Activated CD4-positive, alpha-beta T cell treated with anti-CD3 and anti-CD28 coated beads, Interleukin-2, amount 10 ng/mL, durations not matched to agents 7 days and 5 days (primary cell): ENCODE results near the gene TXNDC11. TPM values are rescaled to one million over a fixed set of nuclear protein-coding genes. Genes with fewer than 3 reads are reported as not detected.

Experiments
- CTCF ChIA-PET: fragments of 350-600 bp; sonication (Branson Sonifier 250); formaldehyde crosslinking; loops from one replicate; lab custom pipeline; 2021; ENCODE audit warnings: antibody characterized with exemption; lab: Charles Lee
- POLR2A ChIA-PET: fragments of 350-600 bp; sonication (Branson Sonifier 250); formaldehyde crosslinking; loops from one replicate; lab custom pipeline; 2021; ENCODE audit warnings: antibody characterized with exemption; lab: Charles Lee
- DNase-seq: peaks from one replicate; pipeline ENCODE4 v3.0.0-alpha.2; 2020
- H3K27ac Mint-ChIP-seq: one replicate; pipeline ENCODE4 v1.8.0; 2021; ENCODE audit warnings: mild to moderate bottlenecking, moderate library complexity, mixed read lengths
- H3K27me3 Mint-ChIP-seq: one replicate; pipeline ENCODE4 v1.8.0; 2021; ENCODE audit warnings: mixed read lengths
- H3K36me3 Mint-ChIP-seq: one replicate; pipeline ENCODE4 v1.8.0; 2021; ENCODE audit warnings: low read depth, mixed read lengths
- H3K4me1 Mint-ChIP-seq: one replicate; pipeline ENCODE4 v1.8.0; 2021; ENCODE audit warnings: mixed read lengths
- H3K4me3 Mint-ChIP-seq: one replicate; pipeline ENCODE4 v1.8.0; 2021; ENCODE audit warnings: mild to moderate bottlenecking, moderate library complexity, mixed read lengths
- H3K9me3 Mint-ChIP-seq: one replicate; pipeline ENCODE4 v1.8.0; 2021; ENCODE audit warnings: mixed read lengths
- total RNA-seq, 2 experiments: library from RNA; stranded (reverse); gene quantifications; one replicate each; pipeline ENCODE4 v1.2.3, GENCODE V29; 2021

The TXNDC11 gene
- total RNA-seq, 2 experiments from 2014 or later: 38.5 to 42.7 TPM

- CTCF ChIA-PET: interaction anchor here (0.9 to 1.6 kb wide), 3 partner anchors 118 to 255 kb away, joined by 3 to 5 read pairs (median 4); no protein-coding TSS in a partner anchor
- peaks cover 4% of the 10 kb centered on the region for H3K27me3 Mint-ChIP-seq
- POLR2A ChIA-PET: no interaction called here
- H3K4me1 Mint-ChIP-seq: peaks cover 17% of the 10 kb centered on the region
- no peaks in the 10 kb centered on the region for H3K9me3 Mint-ChIP-seq
- H3K36me3 Mint-ChIP-seq: no peaks in the 10 kb centered on the region
- H3K4me3 Mint-ChIP-seq: no peak overlapping the region
- DNase-seq: no peak
- H3K27ac Mint-ChIP-seq: no peak overlapping the region
These were observed 91.7 kb downstream of the TXNDC11 start for GRCh38 chr16:11650641-11651591.

GRCh38 chr16:11649276-11649675 lies 93.4 kb downstream of the TXNDC11 start:
- Mint-ChIP-seq H3K4me3 (no peak overlapping the region), H3K27ac (no peak overlapping the region), H3K36me3 (no peaks in the 10 kb centered on the region), H3K9me3 (no peaks in the 10 kb centered on the region), H3K4me1 (peaks cover 12% of the 10 kb centered on the region), H3K27me3 (peaks cover 4% of the 10 kb centered on the region)
- ChIA-PET CTCF (interaction anchor here (0.6 to 1.6 kb wide), 3 partner anchors 117 to 253 kb away, joined by 3 to 5 read pairs (median 3); no protein-coding TSS in a partner anchor), POLR2A (no interaction called here)
- no peak for DNase-seq

DNA sequence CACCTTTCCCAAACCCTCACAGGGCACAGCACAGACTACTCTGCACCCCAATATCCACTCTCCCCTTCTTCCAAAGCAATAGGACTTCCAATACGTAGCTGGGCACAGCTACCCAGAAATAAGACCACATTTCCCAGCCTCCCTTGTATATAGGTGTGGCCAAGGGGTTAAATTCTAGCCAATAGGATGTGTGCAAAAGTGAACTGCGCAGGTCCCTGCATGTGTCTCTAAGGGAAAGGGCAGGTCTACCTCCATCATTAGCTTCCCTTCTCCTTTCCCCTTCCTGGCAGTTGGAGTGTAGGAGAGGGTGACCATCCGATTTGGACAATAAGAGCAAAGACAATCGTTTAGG lies 99.9 kb downstream of the TXNDC11 start:
- H3K4me3 Mint-ChIP-seq: no peak overlapping the region
- CTCF ChIA-PET: interaction anchor here (0.6 to 1.5 kb wide), 6 partner anchors 13 to 374 kb away, joined by 3 to 5 read pairs (median 4); no protein-coding TSS in a partner anchor
- peaks cover 18% of the 10 kb centered on the region for H3K4me1 Mint-ChIP-seq
- DNase-seq: no peak
- H3K27me3 Mint-ChIP-seq: peaks cover 4% of the 10 kb centered on the region
- POLR2A ChIA-PET: interaction anchor here (0.6 to 0.8 kb wide), 2 partner anchors 72 to 111 kb away, joined by 4 to 10 read pairs; no protein-coding TSS in a partner anchor
- H3K36me3 Mint-ChIP-seq: no peaks in the 10 kb centered on the region
- no peaks in the 10 kb centered on the region for H3K9me3 Mint-ChIP-seq
- H3K27ac Mint-ChIP-seq: no peak overlapping the region

DNA sequence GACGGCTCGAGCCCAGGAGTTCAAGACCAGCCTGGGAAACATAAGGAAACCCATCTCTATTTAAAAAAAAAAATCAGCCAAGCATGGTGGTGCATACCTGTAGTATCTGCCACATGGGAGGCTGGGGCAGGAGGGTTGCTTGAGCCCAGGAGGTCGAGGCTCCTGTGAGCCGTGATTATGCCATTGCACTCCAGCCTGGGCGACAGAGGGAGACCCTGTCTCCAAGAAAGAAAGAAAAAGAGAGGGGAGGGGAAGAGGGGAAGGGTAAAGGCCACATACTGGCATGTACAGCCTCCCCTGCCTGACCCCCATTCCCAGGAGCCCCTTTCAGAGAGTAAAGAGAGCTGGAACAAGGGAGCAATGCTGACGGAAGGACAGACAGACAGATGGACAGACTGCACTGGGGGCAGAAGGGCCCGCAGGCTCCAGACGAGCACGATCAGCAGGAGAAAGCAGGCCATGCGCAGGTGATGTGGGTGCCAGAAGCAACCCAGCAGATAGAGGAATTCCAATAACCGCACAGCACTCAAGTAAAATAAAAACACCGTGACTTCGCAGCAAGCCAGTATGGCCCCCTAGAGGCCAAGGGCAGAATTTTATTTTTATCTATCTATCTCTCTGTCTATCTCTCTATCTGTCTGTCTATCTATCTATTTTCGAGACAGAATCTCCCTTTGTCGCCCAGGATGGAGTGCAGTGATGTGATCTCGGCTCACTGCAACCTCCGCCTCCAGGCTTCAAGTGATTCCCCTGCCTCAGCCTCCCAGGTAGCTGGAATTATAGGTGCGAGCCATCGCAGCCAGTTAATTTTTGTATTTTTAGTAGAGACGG lies 101.5 kb downstream of the TXNDC11 start:
- Mint-ChIP-seq H3K27me3 (peaks cover 6% of the 10 kb centered on the region), H3K4me1 (peaks cover 18% of the 10 kb centered on the region), H3K9me3 (no peaks in the 10 kb centered on the region), H3K36me3 (no peaks in the 10 kb centered on the region), H3K4me3 (no peak overlapping the region), H3K27ac (no peak overlapping the region)
- peak; percentile 54 for DNase-seq
- ChIA-PET CTCF (interaction anchor here (0.9 to 2.7 kb wide), 9 partner anchors 12 to 307 kb away, joined by 3 to 13 read pairs (median 3); no protein-coding TSS in a partner anchor), POLR2A (no interaction called here)

- POLR2A ChIA-PET: no interaction called here
- Mint-ChIP-seq H3K9me3 (no peaks in the 10 kb centered on the region), H3K27me3 (peaks cover 9% of the 10 kb centered on the region), H3K27ac (no peak overlapping the region), H3K36me3 (no peaks in the 10 kb centered on the region), H3K4me3 (no peak overlapping the region), H3K4me1 (peaks cover 18% of the 10 kb centered on the region)
- no peak for DNase-seq
- CTCF ChIA-PET: interaction anchor here (0.7 to 2.7 kb wide), 11 partner anchors 11 to 233 kb away, joined by 3 to 13 read pairs (median 3); no protein-coding TSS in a partner anchor
These were observed 102.4 kb downstream of the TXNDC11 start for GRCh38 chr16:11639925-11640899.

- H3K36me3 Mint-ChIP-seq: no peaks in the 10 kb centered on the region
- H3K4me3 Mint-ChIP-seq: no peak overlapping the region
- H3K9me3 Mint-ChIP-seq: no peaks in the 10 kb centered on the region
- CTCF ChIA-PET: interaction anchor here (0.7 to 2.2 kb wide), 3 partner anchors 17 to 201 kb away, joined by 3 to 13 read pairs (median 3); no protein-coding TSS in a partner anchor
- no peak for DNase-seq
- H3K27me3 Mint-ChIP-seq: peaks cover 12% of the 10 kb centered on the region
- no peak overlapping the region for H3K27ac Mint-ChIP-seq
- POLR2A ChIA-PET: no interaction called here
- H3K4me1 Mint-ChIP-seq: peaks cover 20% of the 10 kb centered on the region
These were observed 103.6 kb downstream of the TXNDC11 start for GRCh38 chr16:11639008-11639562.

DNA sequence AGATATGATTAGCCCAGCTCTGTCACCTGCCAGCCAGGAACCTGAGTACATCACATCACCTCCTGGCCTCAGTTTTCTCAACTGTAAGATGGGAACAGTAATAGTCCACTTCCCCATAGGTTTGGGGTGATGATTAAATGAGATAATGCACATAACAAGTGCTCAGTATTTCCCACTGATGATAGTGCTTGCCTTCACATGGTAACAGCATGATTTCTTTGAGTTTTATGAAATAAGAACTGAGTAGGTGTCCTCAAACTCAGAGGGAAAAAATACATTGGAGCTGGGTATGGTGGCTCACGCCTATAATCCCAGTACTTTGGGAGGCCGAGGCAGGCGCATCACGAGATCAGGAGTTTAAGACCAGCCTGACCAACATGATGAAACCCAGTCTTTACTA lies 104.5 kb downstream of the TXNDC11 start:
- no peak overlapping the region for H3K4me3 Mint-ChIP-seq
- H3K27ac Mint-ChIP-seq: no peak overlapping the region
- DNase-seq: no peak
- POLR2A ChIA-PET: no interaction called here
- peaks cover 12% of the 10 kb centered on the region for H3K27me3 Mint-ChIP-seq
- no peaks in the 10 kb centered on the region for H3K9me3 Mint-ChIP-seq
- no peaks in the 10 kb centered on the region for H3K36me3 Mint-ChIP-seq
- CTCF ChIA-PET: interaction anchor here (0.7 to 1.6 kb wide), 3 partner anchors 51 to 206 kb away, joined by 3 to 9 read pairs (median 6); no protein-coding TSS in a partner anchor
- H3K4me1 Mint-ChIP-seq: peaks cover 25% of the 10 kb centered on the region

- POLR2A ChIA-PET: no interaction called here
- Mint-ChIP-seq H3K9me3 (no peaks in the 10 kb centered on the region), H3K4me3 (no peak overlapping the region), H3K4me1 (peaks cover 20% of the 10 kb centered on the region), H3K27me3 (peaks cover 12% of the 10 kb centered on the region), H3K36me3 (no peaks in the 10 kb centered on the region), H3K27ac (no peak overlapping the region)
- CTCF ChIA-PET: interaction anchor here (1.6 kb wide), 2 partner anchors 51 to 105 kb away, joined by 6 to 9 read pairs; no protein-coding TSS in a partner anchor
- DNase-seq: no peak
These were observed 105.3 kb downstream of the TXNDC11 start for GRCh38 chr16:11637320-11637719.

GRCh38 chr16:11636172-11636721 lies 106.4 kb downstream of the TXNDC11 start:
- ChIA-PET CTCF (interaction anchor here (0.5 to 1.6 kb wide), 4 partner anchors 10 to 104 kb away, joined by 3 to 9 read pairs (median 4); no protein-coding TSS in a partner anchor), POLR2A (no interaction called here)
- H3K27me3 Mint-ChIP-seq: peaks cover 12% of the 10 kb centered on the region
- no peaks in the 10 kb centered on the region for H3K36me3 Mint-ChIP-seq
- DNase-seq: no peak
- H3K27ac Mint-ChIP-seq: no peak overlapping the region
- H3K4me1 Mint-ChIP-seq: peaks cover 16% of the 10 kb centered on the region
- H3K4me3 Mint-ChIP-seq: no peak overlapping the region
- no peaks in the 10 kb centered on the region for H3K9me3 Mint-ChIP-seq

- Mint-ChIP-seq H3K36me3 (no peaks in the 10 kb centered on the region), H3K4me3 (no peak overlapping the region), H3K9me3 (no peaks in the 10 kb centered on the region), H3K4me1 (peaks cover 16% of the 10 kb centered on the region), H3K27me3 (peaks cover 12% of the 10 kb centered on the region), H3K27ac (no peak overlapping the region)
- DNase-seq: no peak
- ChIA-PET POLR2A (no interaction called here), CTCF (interaction anchor here (0.5 to 0.7 kb wide), 2 partner anchors 9 to 75 kb away, joined by 3 read pairs; no protein-coding TSS in a partner anchor)
These were observed 106.9 kb downstream of the TXNDC11 start for GRCh38 chr16:11635679-11636171.

GRCh38 chr16:11635113-11635652 lies 107.5 kb downstream of the TXNDC11 start:
- ChIA-PET POLR2A (no interaction called here), CTCF (no interaction called here)
- Mint-ChIP-seq H3K4me3 (no peak overlapping the region), H3K27me3 (peaks cover 12% of the 10 kb centered on the region), H3K9me3 (no peaks in the 10 kb centered on the region), H3K27ac (no peak overlapping the region), H3K36me3 (no peaks in the 10 kb centered on the region), H3K4me1 (peaks cover 16% of the 10 kb centered on the region)
- no peak for DNase-seq
